T-helper 22 cell (primary cell): ENCODE measurements around the gene HID1.
"Not testable (repeated sequence)": the region's sequence is repeated elsewhere in the genome, so short reads cannot be mapped to it uniquely, and the experiment has no call there.

Experiments used
- DNase-seq: peaks from one replicate; pipeline ENCODE4 v3.0.0-alpha.2; 2020; ENCODE audit warnings: low read depth

HID1 gene

GRCh38 chr17:74921769-74922168 is 50.8 kb downstream of the HID1 start:
- no peak for DNase-seq

GRCh38 chr17:74921026-74921681 is 51.4 kb downstream of the HID1 start:
- DNase-seq, result no peak

- no peak for DNase-seq
Observed at GRCh38 chr17:74920642-74921025, 51.9 kb downstream of the HID1 start.

- DNase-seq, result no peak
Observed at GRCh38 chr17:74920306-74920620, 52.3 kb downstream of the HID1 start.

- no peak for DNase-seq
Observed at GRCh38 chr17:74919440-74920305, 52.9 kb downstream of the HID1 start.

DNA sequence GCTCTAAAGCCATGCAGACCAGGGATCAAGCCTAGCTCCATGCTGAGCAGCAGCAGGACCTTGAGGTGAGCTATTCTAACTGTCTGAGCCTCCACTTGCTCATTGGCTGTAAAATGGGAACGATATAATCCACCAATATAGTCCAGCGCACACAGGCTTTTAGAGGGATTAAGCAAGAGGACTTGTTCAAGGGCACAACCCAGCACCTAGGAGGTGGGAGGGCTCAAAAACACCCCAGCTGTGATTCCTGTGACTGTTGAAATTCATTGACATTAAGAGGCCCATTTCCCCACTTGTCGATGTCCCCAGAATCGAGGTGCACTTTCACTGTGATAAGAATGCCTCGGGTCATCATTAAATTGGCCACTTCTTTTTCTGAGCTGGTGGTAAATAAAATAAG is 53.7 kb downstream of the HID1 start:
- no peak for DNase-seq

DNA sequence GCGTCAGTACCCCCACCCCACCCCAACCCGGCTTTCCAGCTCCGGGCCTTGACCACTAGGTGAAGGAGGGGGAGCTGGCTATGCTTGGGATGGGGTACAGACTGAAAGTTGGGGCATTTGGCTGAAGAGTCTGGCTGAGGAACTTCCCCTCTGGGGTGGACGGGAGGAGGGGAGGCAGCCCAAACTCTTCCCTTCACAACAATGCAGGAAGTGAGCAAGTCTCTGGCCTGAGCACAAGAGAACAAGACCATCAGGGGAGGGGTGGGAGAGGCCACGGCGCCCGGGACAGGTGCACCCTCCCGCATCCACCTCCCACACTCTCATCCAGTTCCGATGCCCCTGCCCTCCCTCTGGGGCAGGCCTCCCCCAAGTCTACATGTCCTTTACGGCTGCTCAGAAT is 55.1 kb downstream of the HID1 start:
- no peak for DNase-seq

DNA sequence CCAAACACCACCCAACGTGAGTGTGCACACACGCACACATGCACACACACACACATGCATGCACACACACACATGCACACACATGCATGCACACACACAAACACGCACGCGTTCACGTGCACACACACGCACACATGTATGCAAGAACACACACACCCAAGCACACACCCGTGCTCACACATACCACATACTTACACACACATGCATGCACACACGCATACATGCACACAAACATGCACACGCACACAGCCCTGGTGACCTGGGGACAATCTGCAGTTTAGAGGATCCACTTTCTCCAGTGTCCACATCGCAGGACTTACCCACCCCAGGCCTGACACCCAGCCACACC is 55.7 kb downstream of the HID1 start:
- no peak for DNase-seq

- DNase-seq, result no peak
Observed at GRCh38 chr17:74916136-74916850, 56.3 kb downstream of the HID1 start.

GRCh38 chr17:74911423-74911822 is 61.1 kb downstream of the HID1 start:
- not testable (repeated sequence) for DNase-seq

DNA sequence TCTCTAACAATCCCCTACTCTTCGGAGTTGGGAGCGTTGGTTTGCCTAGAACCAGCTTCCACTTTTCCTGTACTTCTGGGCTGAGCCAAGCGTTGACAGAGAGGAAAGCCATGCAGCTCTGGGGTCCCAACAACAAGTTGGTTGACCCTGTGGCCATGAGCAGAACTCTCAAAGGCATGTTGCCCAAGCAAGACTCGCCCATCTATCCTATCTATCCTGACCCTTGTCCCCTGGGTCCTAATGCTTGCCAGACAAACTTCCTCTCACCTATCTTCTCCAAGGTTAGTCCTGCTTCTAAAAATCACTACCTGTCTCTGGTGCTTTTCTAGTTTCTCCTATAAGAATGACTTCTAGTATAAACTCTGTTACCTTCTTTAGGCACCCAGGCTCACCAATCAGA is 63.5 kb downstream of the HID1 start:
- not testable (repeated sequence) for DNase-seq

- no peak for DNase-seq
Observed at GRCh38 chr17:74907012-74907411, 65.5 kb downstream of the HID1 start.

GRCh38 chr17:74906214-74906793 is 66.3 kb downstream of the HID1 start:
- not testable (repeated sequence) for DNase-seq

DNA sequence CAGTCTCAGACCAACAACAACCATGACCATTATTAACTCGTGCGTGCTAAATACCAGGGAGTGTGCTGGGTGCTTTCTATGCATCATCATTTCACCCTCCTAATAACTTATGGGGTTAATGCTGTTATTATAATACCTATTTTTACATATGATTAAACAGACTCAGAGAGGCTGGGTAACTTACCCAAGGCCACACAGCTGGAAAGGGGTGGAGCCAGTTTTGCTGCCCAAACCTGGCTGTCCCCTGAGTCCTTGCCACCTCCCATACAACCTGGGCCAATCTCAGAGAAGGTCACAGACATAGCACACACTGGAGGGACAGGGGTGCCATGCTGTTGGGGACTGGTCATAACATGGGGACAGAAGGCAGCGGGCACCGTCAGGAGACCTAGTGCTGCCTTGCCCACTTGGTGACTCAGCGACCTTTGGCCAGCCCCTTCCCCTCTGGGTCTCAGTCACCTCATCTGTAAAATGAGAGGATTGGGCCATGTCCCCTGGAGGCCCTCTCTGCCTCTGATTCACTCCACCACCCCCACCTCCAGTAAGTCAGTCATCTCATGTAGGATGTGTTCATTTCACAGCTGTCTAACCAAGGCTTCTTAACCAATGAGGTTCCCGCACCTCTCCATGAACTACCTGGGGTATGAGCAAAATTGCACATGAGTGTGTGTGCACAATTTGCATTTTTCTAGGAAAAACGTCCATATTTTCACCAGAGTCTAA is 67.7 kb downstream of the HID1 start:
- DNase-seq, result no peak

DNA sequence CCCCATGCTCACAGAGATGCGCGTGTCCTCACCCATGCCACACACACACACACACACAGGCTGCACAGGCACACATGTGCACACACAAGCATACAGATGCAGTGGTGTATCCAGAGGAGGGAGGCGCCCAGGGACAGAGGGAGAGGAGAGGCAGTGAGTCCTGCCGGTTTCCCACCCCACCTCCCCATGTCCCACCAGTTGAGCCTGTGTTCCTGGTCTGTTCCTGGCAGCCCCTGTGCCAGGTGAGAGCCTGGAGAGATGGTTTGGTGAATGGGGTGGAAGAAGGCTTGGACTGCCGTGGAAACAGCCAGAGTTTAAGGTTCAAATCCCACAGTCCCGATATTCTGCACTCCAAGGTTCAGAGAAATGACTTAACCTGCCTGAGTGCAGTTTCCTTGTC is 68.9 kb downstream of the HID1 start:
- DNase-seq, result no peak

DNA sequence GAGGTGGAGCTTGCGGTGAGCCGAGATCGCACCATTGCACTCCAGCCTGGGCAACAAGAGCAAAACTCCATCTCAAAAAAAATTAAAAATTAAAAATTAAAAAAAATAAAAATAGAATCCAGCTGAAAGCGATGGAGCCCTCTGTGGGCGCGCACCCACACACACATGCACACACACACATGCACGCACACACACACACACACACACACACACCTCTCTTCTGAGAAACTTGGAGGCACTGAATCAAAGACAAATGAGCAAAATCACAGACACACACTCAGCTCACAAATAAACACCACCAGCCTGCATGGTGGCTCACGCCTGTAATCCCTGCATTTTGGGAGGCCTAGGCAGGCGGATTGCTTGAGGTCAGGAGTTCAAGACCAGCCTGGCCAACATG is 69.5 kb downstream of the HID1 start:
- no peak for DNase-seq

DNA sequence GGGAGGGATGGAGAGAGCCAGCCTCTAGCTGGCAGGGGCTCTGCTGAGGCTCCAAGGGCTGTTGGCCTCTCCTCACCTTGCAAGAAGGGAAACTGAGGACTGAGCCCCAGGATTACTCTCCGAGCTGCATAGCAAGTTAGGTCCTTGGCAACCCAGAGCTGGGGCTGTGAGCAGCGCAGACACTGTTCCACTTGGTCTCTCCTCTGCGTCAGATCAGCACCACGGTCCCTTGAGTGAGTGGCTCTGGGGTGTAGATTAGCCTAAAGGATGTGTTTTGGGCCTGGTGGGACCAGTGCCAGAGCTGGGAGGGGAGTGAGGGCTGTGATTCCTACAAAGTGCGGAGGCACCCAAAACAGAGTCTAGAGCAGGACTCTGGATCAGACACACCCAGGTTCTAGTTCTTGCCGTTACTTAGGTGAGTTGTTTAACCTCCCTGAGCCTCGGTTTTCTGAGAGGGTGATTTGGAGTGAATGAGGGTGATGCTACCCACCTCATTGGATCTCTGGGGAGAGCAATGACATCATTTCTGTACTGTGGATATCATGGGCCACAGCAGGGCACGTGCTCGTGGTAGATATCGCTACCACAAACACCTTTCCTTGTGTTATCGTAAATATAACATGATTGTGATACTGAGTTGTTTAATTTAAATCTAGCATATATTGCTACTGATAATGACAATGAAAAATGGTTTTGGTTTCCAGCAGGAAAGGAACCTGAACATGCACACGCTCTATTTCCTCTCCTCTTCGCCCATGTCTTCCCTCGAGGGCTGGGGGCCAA is 71.0 kb downstream of the HID1 start:
- DNase-seq, result no peak
